Activated CD4-positive, CD25-positive, alpha-beta regulatory T cell treated with anti-CD3 and anti-CD28 coated beads, Interleukin-2, amount 50 U/mL, for 72 hours (primary cell): ENCODE results near the gene MND1.

ENCODE experiments used
- DNase-seq: peaks from one replicate; pipeline ENCODE4 v3.0.0; 2021

Gene MND1

DNA sequence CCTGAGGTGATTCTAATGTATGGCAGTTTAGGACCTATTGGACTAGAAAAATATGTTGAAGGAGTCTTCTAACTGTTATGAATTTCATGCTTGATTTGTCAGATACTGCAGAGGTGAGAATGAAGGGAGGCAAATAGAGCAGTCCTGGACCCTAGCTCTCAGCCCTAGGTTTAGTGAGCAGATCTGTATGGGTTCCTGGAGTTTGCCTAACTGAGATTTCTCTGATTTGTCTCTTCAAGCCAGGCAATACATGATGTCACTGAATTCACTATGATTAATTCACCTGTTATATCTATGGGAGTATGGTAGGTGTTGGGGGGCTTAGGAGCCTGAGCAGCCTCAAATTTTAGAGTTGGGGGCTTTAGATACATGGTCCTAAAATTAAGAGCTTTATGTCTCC lies 2.6 kb downstream of the MND1 start:
- no peak for DNase-seq

DNA sequence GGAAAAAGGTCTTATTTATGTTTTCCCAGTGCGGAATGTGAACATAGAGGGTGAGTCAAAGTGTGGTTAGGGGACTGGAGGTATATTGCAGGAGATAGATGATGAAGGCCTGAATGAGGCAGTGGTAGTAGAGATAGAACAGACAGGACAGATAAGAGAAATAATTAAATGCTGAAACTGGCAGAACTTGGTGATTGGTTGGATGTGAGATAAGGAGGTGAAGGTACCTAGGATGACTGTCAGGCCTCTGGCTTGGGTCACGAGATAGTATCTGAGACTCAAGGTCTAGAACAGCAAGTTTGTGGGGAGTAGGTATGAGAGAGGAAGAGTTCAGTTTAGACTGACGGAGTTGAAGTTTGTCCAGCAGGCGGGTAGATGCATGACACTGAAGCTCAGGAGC lies 3.5 kb downstream of the MND1 start:
- no peak for DNase-seq

- DNase-seq = no peak
Observed at GRCh38 chr4:153349206-153349805, 4.8 kb downstream of the MND1 start.

DNA sequence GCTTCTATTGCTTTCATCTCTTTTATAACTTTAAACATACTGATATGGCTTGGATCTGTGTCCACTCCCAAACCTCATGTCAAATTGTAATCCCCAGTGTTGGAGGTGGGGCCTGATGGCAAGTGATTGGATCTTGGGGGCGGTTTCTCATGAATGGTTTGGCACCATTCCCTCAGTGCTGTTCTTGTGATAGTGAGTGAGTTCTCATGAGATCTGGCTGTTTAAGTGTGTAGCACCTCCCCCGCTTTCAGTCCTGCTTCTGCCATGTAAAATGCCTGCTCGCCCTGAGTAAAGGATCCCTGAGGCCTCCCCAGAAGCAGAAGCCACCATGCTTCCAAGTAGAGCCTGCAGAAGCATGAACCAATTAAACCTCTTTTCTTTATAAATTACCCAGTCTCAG lies 17.7 kb downstream of the MND1 start:
- DNase-seq = no peak

DNA sequence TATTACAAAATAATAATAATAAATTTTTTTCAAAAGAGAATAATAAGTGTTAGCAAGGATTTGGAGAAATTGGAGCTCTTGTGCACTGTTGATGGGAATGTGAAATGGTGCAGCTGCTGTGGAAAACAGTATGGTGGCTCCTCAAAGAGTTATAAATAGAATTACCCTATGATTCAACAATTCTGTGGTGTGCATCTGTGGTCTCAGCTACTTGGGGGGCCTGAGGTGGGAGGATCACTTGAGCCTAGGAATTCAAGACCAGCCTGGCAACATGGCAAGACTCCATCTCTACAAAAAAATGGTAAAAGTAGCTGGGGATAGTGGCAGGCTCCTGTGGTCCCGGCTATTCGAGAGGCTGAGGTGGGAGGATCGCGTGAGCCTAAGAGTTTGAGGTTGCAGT lies 19.6 kb downstream of the MND1 start:
- no peak for DNase-seq

- DNase-seq = no peak
Observed at GRCh38 chr4:153365003-153365402, 20.5 kb downstream of the MND1 start.

- DNase-seq = no peak
Observed at GRCh38 chr4:153366486-153366885, 22.0 kb downstream of the MND1 start.

GRCh38 chr4:153367092-153367491 lies 22.6 kb downstream of the MND1 start:
- no peak for DNase-seq

- no peak for DNase-seq
Observed at GRCh38 chr4:153369021-153369420, 24.5 kb downstream of the MND1 start.

DNA sequence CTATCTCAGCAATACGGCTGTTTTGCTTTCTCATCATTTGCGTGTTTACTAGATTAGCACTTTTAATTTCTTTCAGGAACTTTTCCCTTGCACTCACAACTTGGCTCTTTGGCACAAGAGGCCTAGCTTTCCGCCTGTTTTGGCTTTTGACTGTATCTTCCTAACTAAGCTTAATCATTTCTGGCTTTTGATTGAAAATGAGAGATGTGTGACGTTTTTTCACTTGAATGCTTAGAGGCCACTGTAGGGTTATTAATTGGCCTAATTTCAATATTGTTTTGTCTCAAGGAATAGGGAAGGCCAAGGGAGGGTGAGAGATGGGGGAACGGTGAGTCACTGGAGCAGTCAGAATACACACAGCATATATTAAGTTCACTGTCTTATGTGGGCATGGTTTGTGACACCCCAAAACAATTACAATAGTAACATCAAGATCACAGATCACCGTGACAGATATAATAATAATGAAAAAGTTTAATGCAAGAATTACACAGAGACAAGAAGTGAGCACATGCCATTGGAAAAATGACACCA lies 27.3 kb downstream of the MND1 start:
- no peak for DNase-seq

GRCh38 chr4:153372967-153373562 lies 28.6 kb downstream of the MND1 start:
- no peak for DNase-seq

GRCh38 chr4:153374442-153374841 lies 30.0 kb downstream of the MND1 start:
- no peak for DNase-seq

DNA sequence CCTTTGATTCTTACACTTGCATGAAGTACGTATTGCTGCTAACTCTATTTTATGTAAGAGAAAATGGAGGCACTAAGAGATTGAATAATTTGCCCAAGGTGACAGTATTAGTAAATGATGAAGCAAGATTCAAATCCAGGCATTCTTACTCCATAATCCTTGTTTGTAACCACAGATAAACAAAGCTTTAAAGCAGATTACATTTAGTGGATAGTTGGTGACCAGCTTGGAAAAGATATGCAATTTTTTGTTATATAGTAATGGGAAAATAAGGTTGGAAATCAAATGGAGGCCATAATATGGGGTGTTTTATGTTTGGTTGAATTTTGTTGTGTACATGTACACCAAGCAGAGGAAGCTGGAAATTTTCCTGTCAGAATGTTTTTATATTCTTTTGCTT lies 30.8 kb downstream of the MND1 start:
- DNase-seq = no peak

DNA sequence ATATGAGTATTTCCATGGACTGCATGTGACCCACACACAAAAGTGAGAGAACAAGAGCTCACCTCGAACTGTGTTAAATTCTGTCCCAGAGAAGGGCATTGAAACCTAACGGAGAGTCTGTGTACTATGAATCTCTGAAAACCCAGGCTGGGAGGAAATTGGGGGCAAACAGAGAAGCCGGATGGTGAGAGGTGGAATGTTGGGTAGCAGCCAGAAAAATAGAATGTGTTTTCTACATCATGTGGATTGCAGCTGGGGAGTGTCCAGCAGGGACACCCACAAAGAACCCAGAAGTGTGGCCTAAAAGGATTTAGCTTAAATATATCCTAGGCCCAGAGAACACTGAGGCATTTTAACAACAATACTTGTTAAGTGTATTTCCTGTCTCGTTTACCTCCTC lies 38.6 kb downstream of the MND1 start:
- no peak for DNase-seq

DNA sequence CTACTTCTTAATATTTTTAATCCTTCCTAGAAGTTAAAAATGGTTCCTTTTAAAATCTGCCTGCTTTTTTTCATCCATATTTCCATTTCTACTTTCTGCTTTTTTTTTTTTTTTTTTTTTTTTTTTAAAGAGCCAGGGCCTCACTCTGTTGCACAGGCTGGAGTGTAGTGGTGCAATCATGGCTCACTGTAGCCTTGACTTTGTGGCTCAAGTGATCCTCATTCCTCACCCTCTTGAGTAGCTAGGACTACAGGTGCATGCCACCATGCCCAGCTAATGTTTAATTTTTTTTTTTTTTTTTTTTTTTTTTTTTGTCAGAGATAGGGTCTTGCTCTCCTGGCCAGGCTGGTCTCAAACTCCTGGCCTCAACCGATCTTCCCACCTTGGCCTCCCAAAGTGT lies 39.7 kb downstream of the MND1 start:
- no peak for DNase-seq

DNA sequence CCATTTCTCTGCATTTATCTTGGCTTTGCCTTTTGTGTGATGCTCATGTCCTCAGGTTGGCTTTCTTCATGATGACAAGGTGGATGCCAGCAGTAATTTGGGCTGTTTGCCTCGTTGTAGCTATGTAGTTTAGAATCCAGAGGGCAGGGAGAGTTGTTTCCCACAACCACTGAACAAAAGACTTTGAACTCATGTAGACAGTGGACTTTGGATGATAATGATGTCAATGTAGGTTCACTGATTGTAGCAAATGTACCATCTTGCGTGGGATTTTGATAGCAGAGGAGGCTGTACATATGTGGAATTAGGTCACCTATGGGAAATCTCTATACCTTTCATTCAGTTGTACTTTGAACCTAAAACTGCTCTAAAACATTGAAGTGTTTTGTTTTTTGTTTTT lies 41.3 kb downstream of the MND1 start:
- DNase-seq = no peak

- DNase-seq = no peak
Observed at GRCh38 chr4:153387981-153388380, 43.5 kb downstream of the MND1 start.

GRCh38 chr4:153393397-153393796 lies 48.9 kb downstream of the MND1 start:
- DNase-seq = no peak

GRCh38 chr4:153394945-153395344 lies 50.5 kb downstream of the MND1 start:
- DNase-seq = no peak

DNA sequence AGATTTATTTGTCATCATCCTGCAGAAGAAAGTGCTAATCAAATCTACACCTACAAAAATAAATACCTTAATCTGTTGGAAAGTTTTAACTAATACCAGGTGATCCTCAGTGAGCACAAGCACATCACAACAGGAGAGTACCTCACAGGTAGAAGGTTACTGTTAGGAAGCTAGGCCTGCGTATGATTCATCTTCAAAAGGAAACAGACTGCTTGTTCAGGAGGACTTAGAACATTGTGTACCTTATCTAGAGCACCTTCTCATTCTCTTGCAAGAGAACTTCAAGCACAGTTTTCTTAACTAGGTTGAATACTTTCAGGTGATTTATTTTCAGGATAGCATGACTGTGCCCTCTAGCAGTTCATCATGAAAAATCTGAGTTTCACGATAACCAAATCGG lies 54.2 kb downstream of the MND1 start:
- DNase-seq = no peak

DNA sequence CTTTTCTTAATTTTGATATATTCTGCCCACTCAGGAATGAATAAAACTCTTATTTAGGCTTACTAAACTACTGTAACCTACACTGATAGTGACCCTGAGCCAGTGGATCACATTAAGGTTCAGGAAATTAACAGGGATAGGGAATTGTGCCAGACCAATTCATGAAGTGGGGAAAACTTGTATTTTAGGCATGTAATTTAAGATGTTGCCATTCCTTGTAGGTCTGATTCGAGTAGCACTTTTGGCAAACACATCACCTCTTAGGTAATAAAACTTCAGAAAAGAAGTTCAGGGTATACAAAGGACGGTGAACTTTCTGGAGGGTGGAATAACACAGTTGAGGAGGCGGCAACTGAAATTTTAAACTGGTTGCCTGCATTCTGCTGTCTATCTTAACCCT lies 54.9 kb downstream of the MND1 start:
- DNase-seq = no peak

- no peak for DNase-seq
Observed at GRCh38 chr4:153401501-153401900, 57.0 kb downstream of the MND1 start.

- no peak for DNase-seq
Observed at GRCh38 chr4:153402366-153402765, 57.9 kb downstream of the MND1 start.

GRCh38 chr4:153403726-153404125 lies 59.2 kb downstream of the MND1 start:
- DNase-seq = no peak

- no peak for DNase-seq
Observed at GRCh38 chr4:153407906-153408305, 63.4 kb downstream of the MND1 start.
